Measurements from ENCODE around the gene DDX10.

- TF ChIP-seq, protein P1, sequence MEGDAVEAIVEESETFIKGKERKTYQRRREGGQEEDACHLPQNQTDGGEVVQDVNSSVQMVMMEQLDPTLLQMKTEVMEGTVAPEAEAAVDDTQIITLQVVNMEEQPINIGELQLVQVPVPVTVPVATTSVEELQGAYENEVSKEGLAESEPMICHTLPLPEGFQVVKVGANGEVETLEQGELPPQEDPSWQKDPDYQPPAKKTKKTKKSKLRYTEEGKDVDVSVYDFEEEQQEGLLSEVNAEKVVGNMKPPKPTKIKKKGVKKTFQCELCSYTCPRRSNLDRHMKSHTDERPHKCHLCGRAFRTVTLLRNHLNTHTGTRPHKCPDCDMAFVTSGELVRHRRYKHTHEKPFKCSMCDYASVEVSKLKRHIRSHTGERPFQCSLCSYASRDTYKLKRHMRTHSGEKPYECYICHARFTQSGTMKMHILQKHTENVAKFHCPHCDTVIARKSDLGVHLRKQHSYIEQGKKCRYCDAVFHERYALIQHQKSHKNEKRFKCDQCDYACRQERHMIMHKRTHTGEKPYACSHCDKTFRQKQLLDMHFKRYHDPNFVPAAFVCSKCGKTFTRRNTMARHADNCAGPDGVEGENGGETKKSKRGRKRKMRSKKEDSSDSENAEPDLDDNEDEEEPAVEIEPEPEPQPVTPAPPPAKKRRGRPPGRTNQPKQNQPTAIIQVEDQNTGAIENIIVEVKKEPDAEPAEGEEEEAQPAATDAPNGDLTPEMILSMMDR (IDR thresholded peaks at IDR 0.05) = no peak
- no peak for TF ChIP-seq POLR2A (IDR thresholded peaks at IDR 0.05)
Observed at GRCh38 chr11:108713076-108713790, 48.4 kb downstream of the DDX10 start.

All from testis (tissue), 2 donors.